ENCODE measurements around the gene ANGEL2. TPM values are rescaled to one million over a fixed set of nuclear protein-coding genes. Genes with fewer than 3 reads are reported as not detected.

ANGEL2 gene
- total RNA-seq, 1 experiment from 2014 or later: 57.4 TPM

DNA sequence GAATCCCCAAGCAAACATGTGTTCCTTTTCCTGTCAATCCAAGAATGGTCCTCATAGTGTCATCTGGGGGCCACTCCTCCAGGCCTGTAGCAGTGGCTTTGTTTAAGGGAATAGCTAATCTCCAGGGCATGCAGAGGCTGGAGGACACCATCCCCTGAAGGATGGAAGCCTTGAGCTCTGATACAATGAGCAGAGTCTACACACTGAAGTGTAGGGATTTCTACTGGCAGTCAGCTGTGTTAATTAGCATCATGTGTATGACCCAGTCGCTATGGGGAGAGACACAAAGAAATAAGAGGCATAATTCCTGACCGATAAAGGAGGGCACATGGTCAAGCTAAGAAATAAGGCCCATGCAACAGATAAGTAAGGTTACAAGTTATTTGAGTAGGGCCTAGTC, 29.1 kb downstream of the ANGEL2 start:
- Histone ChIP-seq H3K27me3 (ENCODE audit: control insufficient read depth, insufficient read depth, low read length) (no peaks in the 10 kb centered on the region), H3K36me3 (replicated peaks; ENCODE audit: control insufficient read depth, insufficient read depth, low read length) (peaks cover 23% of the 10 kb centered on the region), H3K4me3 (ENCODE audit: insufficient read depth, low read depth, low read length) (no peak overlapping the region)
- no peak for DNase-seq

DNA sequence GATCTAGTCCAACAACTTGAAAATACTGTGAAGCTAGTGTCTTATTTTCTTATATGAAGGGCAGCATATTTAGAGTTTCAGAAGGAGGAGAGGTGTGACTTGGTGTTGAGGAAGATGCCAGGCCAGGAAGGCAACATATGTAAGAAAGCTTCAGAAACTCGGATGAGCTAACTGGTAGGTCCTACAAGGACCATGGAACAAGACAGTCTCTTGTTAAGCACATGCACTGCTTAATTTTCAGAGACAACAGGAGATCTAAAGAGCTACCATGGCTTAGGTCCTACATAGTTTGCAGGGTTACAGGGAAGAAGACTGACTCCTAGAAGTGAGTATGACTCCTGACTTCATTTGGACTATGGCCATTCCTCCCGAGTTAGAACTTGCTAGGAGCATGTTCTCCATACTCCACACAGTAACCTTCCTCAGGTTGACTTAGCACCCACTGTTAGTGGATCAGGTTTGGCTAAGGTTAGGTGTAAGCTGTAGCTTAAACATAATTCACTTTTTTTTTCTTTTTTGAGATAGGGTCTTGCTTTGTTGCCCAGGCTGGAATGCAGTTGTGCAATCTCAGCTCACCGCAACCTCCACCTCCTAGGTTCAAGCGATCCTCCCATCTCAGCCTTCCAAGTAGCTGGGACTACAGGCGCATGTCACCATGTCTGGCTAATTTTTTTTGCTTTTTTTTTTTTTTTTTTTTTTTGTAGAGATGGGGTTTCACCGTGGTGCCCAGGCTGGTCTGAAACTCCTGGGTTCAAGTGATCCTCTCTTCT, 31.0 kb downstream of the ANGEL2 start:
- Histone ChIP-seq H3K27me3 (ENCODE audit: control insufficient read depth, insufficient read depth, low read length) (no peaks in the 10 kb centered on the region), H3K4me3 (ENCODE audit: insufficient read depth, low read depth, low read length) (no peak overlapping the region), H3K36me3 (replicated peaks; ENCODE audit: control insufficient read depth, insufficient read depth, low read length) (peaks cover 28% of the 10 kb centered on the region)
- no peak for DNase-seq

GRCh38 chr1:212983482-212983881, 32.2 kb downstream of the ANGEL2 start:
- H3K27me3 ChIP-seq (ENCODE audit: control insufficient read depth, insufficient read depth, low read length): no peaks in the 10 kb centered on the region
- peaks cover 33% of the 10 kb centered on the region for H3K36me3 ChIP-seq (replicated peaks; ENCODE audit: control insufficient read depth, insufficient read depth, low read length)
- H3K4me3 ChIP-seq (ENCODE audit: insufficient read depth, low read depth, low read length): no peak overlapping the region
- no peak for DNase-seq

- Histone ChIP-seq H3K4me3 (ENCODE audit: insufficient read depth, low read depth, low read length) (no peak overlapping the region), H3K27me3 (ENCODE audit: control insufficient read depth, insufficient read depth, low read length) (no peaks in the 10 kb centered on the region), H3K36me3 (replicated peaks; ENCODE audit: control insufficient read depth, insufficient read depth, low read length) (peaks cover 36% of the 10 kb centered on the region)
- DNase-seq: no peak
Observed at GRCh38 chr1:212982430-212983152, 33.1 kb downstream of the ANGEL2 start.

DNA sequence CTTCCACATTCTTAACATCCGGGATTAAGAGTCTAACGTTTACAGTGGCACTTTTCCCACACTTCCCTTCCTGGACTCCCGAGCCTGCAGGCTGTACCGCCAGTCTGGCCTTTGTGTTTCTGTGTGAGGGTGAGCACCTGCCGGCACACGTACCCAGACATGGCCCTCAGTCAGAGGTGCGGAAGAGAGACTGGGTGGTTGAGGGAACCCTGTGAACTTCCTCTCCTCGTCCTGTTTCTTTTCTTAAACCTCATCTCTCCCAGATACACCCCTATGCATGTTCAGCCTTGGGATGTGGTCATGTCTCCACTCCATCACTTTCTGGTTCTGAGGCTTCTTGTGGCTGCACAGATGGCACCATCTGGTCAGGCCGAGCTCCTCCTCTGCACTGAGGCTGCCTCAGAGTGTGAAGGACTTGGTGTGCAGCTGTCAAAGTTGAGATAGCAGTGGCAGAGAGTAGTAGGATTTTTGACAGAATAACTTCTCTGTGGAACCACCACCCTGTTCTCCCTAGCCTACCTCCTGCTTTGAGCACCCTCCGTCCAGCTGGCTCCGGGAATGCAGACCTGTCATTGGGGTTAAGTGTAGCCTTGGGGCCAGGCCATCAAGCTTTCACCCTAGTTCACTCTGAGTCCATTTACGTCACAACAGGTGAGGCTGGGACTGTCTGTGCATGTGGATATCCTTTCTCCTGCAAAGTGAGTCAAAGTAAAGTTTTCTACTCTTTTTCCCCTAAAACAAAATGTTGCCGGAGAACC, 33.9 kb downstream of the ANGEL2 start:
- H3K27me3 ChIP-seq (ENCODE audit: control insufficient read depth, insufficient read depth, low read length): no peaks in the 10 kb centered on the region
- H3K4me3 ChIP-seq (ENCODE audit: insufficient read depth, low read depth, low read length): no peak overlapping the region
- no peak for DNase-seq
- H3K36me3 ChIP-seq (replicated peaks; ENCODE audit: control insufficient read depth, insufficient read depth, low read length): peaks cover 43% of the 10 kb centered on the region

GRCh38 chr1:212981025-212981495, 34.6 kb downstream of the ANGEL2 start:
- H3K27me3 ChIP-seq (ENCODE audit: control insufficient read depth, insufficient read depth, low read length): no peaks in the 10 kb centered on the region
- DNase-seq: no peak
- H3K36me3 ChIP-seq (replicated peaks; ENCODE audit: control insufficient read depth, insufficient read depth, low read length): peaks cover 50% of the 10 kb centered on the region
- H3K4me3 ChIP-seq (ENCODE audit: insufficient read depth, low read depth, low read length): no peak overlapping the region

GRCh38 chr1:212980123-212980785, 35.4 kb downstream of the ANGEL2 start:
- DNase-seq: no peak
- Histone ChIP-seq H3K27me3 (ENCODE audit: control insufficient read depth, insufficient read depth, low read length) (no peaks in the 10 kb centered on the region), H3K4me3 (ENCODE audit: insufficient read depth, low read depth, low read length) (no peak overlapping the region), H3K36me3 (replicated peaks; ENCODE audit: control insufficient read depth, insufficient read depth, low read length) (peaks cover 58% of the 10 kb centered on the region)

- DNase-seq: no peak
- H3K36me3 ChIP-seq (replicated peaks; ENCODE audit: control insufficient read depth, insufficient read depth, low read length): peaks cover 63% of the 10 kb centered on the region
- no peak overlapping the region for H3K4me3 ChIP-seq (ENCODE audit: insufficient read depth, low read depth, low read length)
- H3K27me3 ChIP-seq (ENCODE audit: control insufficient read depth, insufficient read depth, low read length): no peaks in the 10 kb centered on the region
Observed at GRCh38 chr1:212979340-212980122, 36.1 kb downstream of the ANGEL2 start.

DNA sequence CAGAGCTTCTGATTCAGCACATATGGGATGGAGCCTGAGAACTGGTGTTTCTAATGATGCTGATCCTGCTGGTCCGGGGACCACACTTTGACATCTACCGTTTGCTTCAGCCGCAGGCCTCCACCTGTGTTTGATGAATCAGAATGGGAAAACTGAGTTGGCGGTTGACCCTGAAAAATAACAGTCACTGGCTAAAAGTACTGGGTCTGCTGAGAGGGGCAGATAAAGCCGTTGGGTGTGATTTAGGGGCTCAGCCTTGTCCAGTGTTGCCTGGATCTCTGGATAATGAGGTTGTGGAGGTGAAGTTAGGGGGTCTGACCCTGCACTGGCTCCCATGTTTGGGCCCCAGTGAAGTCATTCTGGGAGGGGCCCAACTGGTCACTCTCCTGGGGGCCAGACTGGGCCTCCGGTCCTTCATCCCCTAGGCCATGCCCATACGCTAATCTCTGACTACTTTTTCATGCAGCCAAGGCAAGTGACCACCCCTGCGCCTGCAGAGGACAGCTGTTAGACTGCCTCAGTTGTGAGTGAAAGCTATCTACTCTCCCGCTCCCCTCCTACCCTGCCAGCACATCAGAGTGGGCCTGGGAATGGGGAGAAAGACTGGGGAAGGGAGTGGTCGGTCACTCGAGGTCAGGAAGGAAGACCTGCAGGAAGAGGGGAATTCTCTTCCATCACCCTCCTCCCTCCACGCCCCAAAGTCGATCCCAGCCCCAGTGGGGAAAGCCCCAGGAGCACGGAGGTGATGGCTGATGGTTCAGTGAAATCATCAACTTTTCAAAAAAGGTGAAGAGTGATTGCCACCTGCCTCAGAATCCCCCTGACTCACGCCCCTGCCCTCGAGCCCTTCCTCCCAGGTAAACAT, 37.7 kb downstream of the ANGEL2 start:
- H3K4me3 ChIP-seq (ENCODE audit: insufficient read depth, low read depth, low read length): no peak overlapping the region
- peaks cover 75% of the 10 kb centered on the region for H3K36me3 ChIP-seq (replicated peaks; ENCODE audit: control insufficient read depth, insufficient read depth, low read length)
- DNase-seq: no peak
- H3K27me3 ChIP-seq (ENCODE audit: control insufficient read depth, insufficient read depth, low read length): no peaks in the 10 kb centered on the region

- no peak for DNase-seq
- Histone ChIP-seq H3K27me3 (ENCODE audit: control insufficient read depth, insufficient read depth, low read length) (no peaks in the 10 kb centered on the region), H3K4me3 (ENCODE audit: insufficient read depth, low read depth, low read length) (no peak overlapping the region), H3K36me3 (replicated peaks; ENCODE audit: control insufficient read depth, insufficient read depth, low read length) (peaks cover 83% of the 10 kb centered on the region)
Observed at GRCh38 chr1:212976586-212976985, 39.1 kb downstream of the ANGEL2 start.

DNA sequence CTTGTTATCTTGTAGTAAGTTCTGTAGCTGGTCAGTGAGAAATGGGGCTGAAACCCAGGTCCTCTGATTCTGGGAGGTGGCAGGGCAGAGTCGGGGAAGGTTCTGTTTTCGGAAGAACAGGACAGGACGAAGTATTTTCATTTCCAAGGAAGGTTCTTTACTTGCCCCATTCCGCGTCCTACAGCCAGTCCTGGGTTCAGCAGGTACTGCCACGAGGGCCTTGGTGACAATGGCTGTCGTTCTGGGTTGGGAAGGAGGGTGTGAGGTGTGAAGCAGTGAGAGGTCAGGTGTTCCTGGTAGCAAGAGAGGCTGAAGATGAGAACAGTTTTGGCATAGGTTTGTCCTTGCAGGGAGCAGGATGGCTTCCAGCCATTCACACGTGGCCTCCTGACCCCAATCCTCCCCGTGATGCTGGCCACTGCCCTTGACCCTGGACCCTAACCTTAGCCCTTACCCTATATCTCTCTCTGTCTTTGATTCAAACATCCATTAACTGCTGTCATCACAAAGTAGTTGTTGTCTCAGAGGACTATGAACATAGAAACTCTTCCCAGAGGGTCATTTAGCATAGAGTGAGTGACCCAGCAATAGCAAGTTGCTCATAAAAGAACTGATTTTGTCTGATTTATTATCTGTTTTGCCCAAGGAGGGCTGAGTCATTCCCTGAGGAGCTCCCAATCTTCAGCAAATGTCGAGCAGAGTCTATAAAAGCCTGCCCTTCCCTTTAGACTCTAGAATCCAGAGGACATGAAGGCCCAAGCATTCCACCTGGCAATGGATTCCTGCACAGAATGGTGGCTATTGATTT, 40.4 kb downstream of the ANGEL2 start:
- Histone ChIP-seq H3K36me3 (replicated peaks; ENCODE audit: control insufficient read depth, insufficient read depth, low read length) (peaks cover 81% of the 10 kb centered on the region), H3K4me3 (ENCODE audit: insufficient read depth, low read depth, low read length) (no peak overlapping the region), H3K27me3 (ENCODE audit: control insufficient read depth, insufficient read depth, low read length) (no peaks in the 10 kb centered on the region)
- no peak for DNase-seq

DNA sequence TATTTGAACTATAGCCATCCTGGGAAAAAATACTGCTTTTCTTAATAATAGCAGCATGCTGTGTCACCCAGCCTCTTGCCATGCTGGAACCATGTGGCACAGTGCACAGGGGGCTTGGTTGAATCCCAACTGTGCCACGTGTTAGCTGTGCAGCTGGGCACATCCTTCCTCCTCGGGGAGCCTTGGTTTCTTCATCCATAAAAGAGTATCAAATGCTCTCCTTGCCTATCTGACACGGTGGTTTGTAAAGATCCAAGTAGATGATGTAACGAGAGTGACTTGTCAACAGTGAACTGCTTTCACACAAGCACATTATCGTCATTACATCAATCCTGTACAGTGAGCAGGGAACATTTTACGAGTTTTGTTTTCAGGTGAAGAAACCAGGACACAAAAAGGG, 41.0 kb downstream of the ANGEL2 start:
- H3K27me3 ChIP-seq (ENCODE audit: control insufficient read depth, insufficient read depth, low read length): no peaks in the 10 kb centered on the region
- no peak for DNase-seq
- no peak overlapping the region for H3K4me3 ChIP-seq (ENCODE audit: insufficient read depth, low read depth, low read length)
- peaks cover 84% of the 10 kb centered on the region for H3K36me3 ChIP-seq (replicated peaks; ENCODE audit: control insufficient read depth, insufficient read depth, low read length)
